ENCODE results near the gene SPTSSB. TPM values are rescaled to one million over a fixed set of nuclear protein-coding genes. Genes with fewer than 3 reads are reported as not detected.

The SPTSSB gene
- total RNA-seq, 1 experiment from 2014 or later = 3.7 TPM

DNA sequence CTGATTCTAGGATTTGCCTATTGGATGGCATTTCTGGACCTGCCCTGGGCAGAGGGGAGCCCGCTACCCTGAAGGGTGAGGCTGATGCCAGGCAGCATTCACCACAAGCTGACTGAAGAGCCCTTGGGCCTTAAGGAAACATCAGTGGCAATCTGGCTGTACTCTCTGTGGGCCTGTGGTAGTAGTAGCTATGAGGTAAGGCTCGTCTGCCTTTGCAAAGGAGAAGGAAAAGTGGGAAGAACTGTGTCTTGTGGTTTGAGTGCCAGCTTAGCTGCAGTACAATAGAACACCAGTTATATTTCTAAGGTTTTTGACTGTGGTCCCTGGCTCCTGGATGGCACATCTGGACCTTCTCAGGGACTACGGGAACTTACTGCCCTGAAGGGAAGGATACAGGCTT is 51.5 kb downstream of the SPTSSB start:
- intact Hi-C loops (cut with micrococcal nuclease; ENCODE audit: unreplicated experiment) = no loop called here
- Histone ChIP-seq H3K4me3 (ENCODE audit: low read depth in 2 of 2, low read length in 2 of 2) (no peak overlapping the region), H3K36me3 (ENCODE audit: control insufficient read depth, insufficient read depth, low read length) (no peaks in the 10 kb centered on the region), H3K9me3 (ENCODE audit: control insufficient read depth, insufficient read depth, low read depth, low read length) (no peaks in the 10 kb centered on the region), H3K27me3 (ENCODE audit: control insufficient read depth, insufficient read depth, low read length) (no peaks in the 10 kb centered on the region), H3K4me1 (ENCODE audit: control insufficient read depth, insufficient read depth, low read length) (no peaks in the 10 kb centered on the region), H3K27ac (ENCODE audit: low read length) (no peak overlapping the region)
- in situ Hi-C loops (cut with HindIII; ENCODE audit: low pct_unique_long_range_greater_than_20kb, low sequenced_read_pairs) = no loop called here
- CTCF ChIA-PET = no interaction called here
- no TSS peak for BruUV-seq (replicated peaks)
- DNase-seq (ENCODE audit: low read depth, low spot score) (no peak), ATAC-seq (no peak)
- POLR2A ChIA-PET = no interaction called here
- TF ChIP-seq, protein P1, sequence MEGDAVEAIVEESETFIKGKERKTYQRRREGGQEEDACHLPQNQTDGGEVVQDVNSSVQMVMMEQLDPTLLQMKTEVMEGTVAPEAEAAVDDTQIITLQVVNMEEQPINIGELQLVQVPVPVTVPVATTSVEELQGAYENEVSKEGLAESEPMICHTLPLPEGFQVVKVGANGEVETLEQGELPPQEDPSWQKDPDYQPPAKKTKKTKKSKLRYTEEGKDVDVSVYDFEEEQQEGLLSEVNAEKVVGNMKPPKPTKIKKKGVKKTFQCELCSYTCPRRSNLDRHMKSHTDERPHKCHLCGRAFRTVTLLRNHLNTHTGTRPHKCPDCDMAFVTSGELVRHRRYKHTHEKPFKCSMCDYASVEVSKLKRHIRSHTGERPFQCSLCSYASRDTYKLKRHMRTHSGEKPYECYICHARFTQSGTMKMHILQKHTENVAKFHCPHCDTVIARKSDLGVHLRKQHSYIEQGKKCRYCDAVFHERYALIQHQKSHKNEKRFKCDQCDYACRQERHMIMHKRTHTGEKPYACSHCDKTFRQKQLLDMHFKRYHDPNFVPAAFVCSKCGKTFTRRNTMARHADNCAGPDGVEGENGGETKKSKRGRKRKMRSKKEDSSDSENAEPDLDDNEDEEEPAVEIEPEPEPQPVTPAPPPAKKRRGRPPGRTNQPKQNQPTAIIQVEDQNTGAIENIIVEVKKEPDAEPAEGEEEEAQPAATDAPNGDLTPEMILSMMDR (IDR thresholded peaks at IDR 0.05) = no peak
- TF ChIP-seq, protein P2, sequence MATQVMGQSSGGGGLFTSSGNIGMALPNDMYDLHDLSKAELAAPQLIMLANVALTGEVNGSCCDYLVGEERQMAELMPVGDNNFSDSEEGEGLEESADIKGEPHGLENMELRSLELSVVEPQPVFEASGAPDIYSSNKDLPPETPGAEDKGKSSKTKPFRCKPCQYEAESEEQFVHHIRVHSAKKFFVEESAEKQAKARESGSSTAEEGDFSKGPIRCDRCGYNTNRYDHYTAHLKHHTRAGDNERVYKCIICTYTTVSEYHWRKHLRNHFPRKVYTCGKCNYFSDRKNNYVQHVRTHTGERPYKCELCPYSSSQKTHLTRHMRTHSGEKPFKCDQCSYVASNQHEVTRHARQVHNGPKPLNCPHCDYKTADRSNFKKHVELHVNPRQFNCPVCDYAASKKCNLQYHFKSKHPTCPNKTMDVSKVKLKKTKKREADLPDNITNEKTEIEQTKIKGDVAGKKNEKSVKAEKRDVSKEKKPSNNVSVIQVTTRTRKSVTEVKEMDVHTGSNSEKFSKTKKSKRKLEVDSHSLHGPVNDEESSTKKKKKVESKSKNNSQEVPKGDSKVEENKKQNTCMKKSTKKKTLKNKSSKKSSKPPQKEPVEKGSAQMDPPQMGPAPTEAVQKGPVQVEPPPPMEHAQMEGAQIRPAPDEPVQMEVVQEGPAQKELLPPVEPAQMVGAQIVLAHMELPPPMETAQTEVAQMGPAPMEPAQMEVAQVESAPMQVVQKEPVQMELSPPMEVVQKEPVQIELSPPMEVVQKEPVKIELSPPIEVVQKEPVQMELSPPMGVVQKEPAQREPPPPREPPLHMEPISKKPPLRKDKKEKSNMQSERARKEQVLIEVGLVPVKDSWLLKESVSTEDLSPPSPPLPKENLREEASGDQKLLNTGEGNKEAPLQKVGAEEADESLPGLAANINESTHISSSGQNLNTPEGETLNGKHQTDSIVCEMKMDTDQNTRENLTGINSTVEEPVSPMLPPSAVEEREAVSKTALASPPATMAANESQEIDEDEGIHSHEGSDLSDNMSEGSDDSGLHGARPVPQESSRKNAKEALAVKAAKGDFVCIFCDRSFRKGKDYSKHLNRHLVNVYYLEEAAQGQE (IDR thresholded peaks at IDR 0.05; ENCODE audit: insufficient read depth in 1 of 2, low read depth in 2 of 2, low read length in 1 of 2) = no peak
- TF ChIP-seq POLR2AphosphoS5 (IDR thresholded peaks at IDR 0.05; ENCODE audit: low read depth, low read length) (no peak), SIN3A (IDR thresholded peaks at IDR 0.05; ENCODE audit: borderline replicate concordance, insufficient read depth, low read depth, low read length) (no peak), TCF7L2 (IDR thresholded peaks at IDR 0.05; ENCODE audit: low read depth, low read length) (no peak)

DNA sequence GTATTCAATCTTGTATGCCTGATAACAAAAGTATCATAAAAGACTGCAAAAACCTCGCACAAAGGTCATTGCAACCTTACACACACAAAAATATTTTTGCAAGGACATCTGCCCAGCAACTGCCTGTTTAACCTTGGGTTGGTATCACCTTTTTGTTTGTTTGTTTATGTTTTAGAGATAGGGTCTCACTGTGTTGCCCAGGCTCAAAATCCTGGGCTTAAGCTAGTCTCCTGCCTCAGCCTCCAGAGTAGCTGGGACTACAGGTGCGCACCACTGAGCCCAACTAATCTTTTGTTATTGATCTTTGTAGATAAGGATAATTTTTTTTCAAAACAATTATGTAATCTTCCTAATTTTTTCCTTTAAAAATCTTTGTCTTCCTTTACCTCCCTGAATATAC is 54.2 kb downstream of the SPTSSB start:
- no peaks in the 10 kb centered on the region for H3K27me3 ChIP-seq (ENCODE audit: control insufficient read depth, insufficient read depth, low read length)
- no peaks in the 10 kb centered on the region for H3K36me3 ChIP-seq (ENCODE audit: control insufficient read depth, insufficient read depth, low read length)
- no peak overlapping the region for H3K4me3 ChIP-seq (ENCODE audit: low read depth in 2 of 2, low read length in 2 of 2)
- BruUV-seq (replicated peaks) = no TSS peak
- ChIA-PET CTCF (no interaction called here), POLR2A (no interaction called here)
- no peaks in the 10 kb centered on the region for H3K4me1 ChIP-seq (ENCODE audit: control insufficient read depth, insufficient read depth, low read length)
- H3K9me3 ChIP-seq (ENCODE audit: control insufficient read depth, insufficient read depth, low read depth, low read length) = no peaks in the 10 kb centered on the region
- in situ Hi-C loops (cut with HindIII; ENCODE audit: low pct_unique_long_range_greater_than_20kb, low sequenced_read_pairs) (no loop called here), intact Hi-C loops (cut with micrococcal nuclease; ENCODE audit: unreplicated experiment) (no loop called here)
- H3K27ac ChIP-seq (ENCODE audit: low read length) = no peak overlapping the region
- ATAC-seq (no peak), DNase-seq (ENCODE audit: low read depth, low spot score) (no peak)
- no peak for TF ChIP-seq TCF7L2 (IDR thresholded peaks at IDR 0.05; ENCODE audit: low read depth, low read length)
- no peak for TF ChIP-seq SIN3A (IDR thresholded peaks at IDR 0.05; ENCODE audit: borderline replicate concordance, insufficient read depth, low read depth, low read length)
- TF ChIP-seq, protein P2 (IDR thresholded peaks at IDR 0.05; ENCODE audit: insufficient read depth in 1 of 2, low read depth in 2 of 2, low read length in 1 of 2) = no peak
- TF ChIP-seq, protein P1 (IDR thresholded peaks at IDR 0.05) = no peak
- no peak for TF ChIP-seq POLR2AphosphoS5 (IDR thresholded peaks at IDR 0.05; ENCODE audit: low read depth, low read length)

Measured in Panc1 (cell line).